NCI-H510A treated with DMSO at 0.1 percent for 48 hours (cell line): ENCODE measurements around the gene AUTS2.

Experiments used
- DNase-seq: peaks from one replicate; lab custom pipeline; 2025; lab: John Stamatoyannopoulos, UW

Gene AUTS2

GRCh38 chr7:69818636-69819332, 220.5 kb downstream of the AUTS2 start:
- no peak for DNase-seq

- DNase-seq: no peak
Observed at GRCh38 chr7:69819333-69819705, 221.0 kb downstream of the AUTS2 start.

GRCh38 chr7:69820479-69821192, 222.4 kb downstream of the AUTS2 start:
- peak; percentile 22 for DNase-seq

- no peak for DNase-seq
Observed at GRCh38 chr7:69822386-69822785, 224.1 kb downstream of the AUTS2 start.

- peak; percentile 73 for DNase-seq
Observed at GRCh38 chr7:69823151-69823744, 225.0 kb downstream of the AUTS2 start.

GRCh38 chr7:69825113-69825972, 227.1 kb downstream of the AUTS2 start:
- DNase-seq: no peak

GRCh38 chr7:69826283-69826682, 228.0 kb downstream of the AUTS2 start:
- no peak for DNase-seq

- DNase-seq: no peak
Observed at GRCh38 chr7:69827140-69827539, 228.9 kb downstream of the AUTS2 start.

- no peak for DNase-seq
Observed at GRCh38 chr7:69827558-69827957, 229.3 kb downstream of the AUTS2 start.

- DNase-seq: no peak
Observed at GRCh38 chr7:69832356-69832755, 234.1 kb downstream of the AUTS2 start.

- no peak for DNase-seq
Observed at GRCh38 chr7:69833964-69834363, 235.7 kb downstream of the AUTS2 start.

- no peak for DNase-seq
Observed at GRCh38 chr7:69836702-69837101, 238.4 kb downstream of the AUTS2 start.

- no peak for DNase-seq
Observed at GRCh38 chr7:69837387-69838068, 239.3 kb downstream of the AUTS2 start.

GRCh38 chr7:69839782-69840181, 241.5 kb downstream of the AUTS2 start:
- DNase-seq: no peak

- no peak for DNase-seq
Observed at GRCh38 chr7:69840248-69840647, 242.0 kb downstream of the AUTS2 start.

- DNase-seq: no peak
Observed at GRCh38 chr7:69843653-69844052, 245.4 kb downstream of the AUTS2 start.

GRCh38 chr7:69844264-69844868, 246.1 kb downstream of the AUTS2 start:
- DNase-seq: no peak

- DNase-seq: peak; percentile 44
Observed at GRCh38 chr7:69845721-69846495, 247.6 kb downstream of the AUTS2 start.

- peak; percentile 28 for DNase-seq
Observed at GRCh38 chr7:69847921-69848612, 249.8 kb downstream of the AUTS2 start.

- no peak for DNase-seq
Observed at GRCh38 chr7:69849268-69849667, 251.0 kb downstream of the AUTS2 start.
